GM21515 (cell line): ENCODE results near the gene PACRG.
A peak's percentile ranks its signal among the peaks of the same experiment; 100 is the strongest.

Source experiments
- ATAC-seq: cut with Tn5 transposase; IDR thresholded peaks from one replicate; pipeline ENCODE4 v1.9.1; 2021; ENCODE audit not compliant: unreplicated experiment

PACRG gene

DNA sequence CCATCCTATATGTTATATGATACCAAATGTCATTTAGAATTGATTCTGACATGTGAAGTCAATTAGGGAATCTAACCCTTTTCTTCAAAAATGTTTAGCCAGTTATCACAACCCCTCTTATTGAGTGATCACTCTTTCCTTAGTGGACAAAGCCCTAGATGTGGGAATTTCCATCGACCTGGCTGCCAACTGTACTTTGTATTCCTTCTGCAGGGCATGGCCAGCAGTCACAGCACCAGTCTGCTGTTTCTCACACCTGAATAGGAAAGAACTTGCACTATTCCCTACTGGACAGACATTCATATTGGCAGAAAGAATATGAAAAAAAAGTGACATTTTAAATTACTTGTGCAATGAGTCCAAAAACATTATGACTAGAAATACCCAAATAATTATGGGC lies 271.0 kb downstream of the PACRG start:
- ATAC-seq, result no peak

DNA sequence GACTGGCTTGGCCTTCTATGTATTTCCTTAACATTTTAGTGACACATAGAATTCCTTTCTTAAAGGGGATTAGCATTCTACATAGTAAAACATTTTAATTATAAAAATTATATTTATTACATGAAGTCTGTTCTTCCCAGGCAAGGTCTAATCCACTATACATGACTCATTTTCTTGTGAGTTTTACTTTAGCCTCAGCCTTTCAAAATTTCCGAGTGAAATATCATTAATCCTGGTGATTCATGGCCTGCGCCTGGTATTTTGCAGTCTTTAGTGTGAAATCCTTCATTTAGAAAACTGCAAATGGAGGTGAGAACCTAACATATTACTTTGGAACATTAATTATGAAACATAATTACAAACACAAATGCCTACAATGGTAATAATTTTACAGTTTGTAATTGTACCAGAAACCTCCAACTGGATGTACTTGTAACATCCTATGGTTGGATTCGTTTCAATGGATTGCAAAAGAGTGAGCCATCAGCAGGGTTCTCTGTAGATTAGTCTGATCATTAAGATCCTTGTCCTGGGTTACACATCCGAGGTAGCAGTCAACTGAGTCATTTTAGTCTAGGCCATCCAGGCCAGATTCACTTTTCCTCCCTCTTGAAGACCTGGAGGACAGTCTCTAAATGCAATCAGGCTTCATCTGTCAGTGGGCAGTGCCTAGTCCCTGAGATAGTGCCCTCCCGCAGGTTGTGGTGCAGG lies 272.0 kb downstream of the PACRG start:
- ATAC-seq, result no peak

DNA sequence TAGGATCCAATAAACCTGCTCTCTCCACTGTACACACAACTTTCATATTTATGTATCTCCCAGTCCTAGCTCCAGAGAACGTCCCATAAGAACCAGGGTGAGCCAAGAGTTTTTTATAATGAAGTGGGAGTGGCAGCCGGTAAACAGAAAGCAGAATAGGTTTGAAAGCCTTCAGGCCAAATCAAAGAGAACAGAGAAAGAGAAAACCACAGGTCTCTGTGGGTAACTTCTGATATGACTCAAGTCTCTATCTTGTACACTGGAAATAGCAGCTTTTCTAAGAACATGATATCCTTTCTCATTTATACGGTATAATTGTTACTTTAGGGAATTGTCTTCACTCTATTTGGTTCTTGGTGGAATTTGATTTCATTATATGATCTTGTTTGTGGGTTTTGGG lies 273.6 kb downstream of the PACRG start:
- ATAC-seq, result peak; percentile 99

DNA sequence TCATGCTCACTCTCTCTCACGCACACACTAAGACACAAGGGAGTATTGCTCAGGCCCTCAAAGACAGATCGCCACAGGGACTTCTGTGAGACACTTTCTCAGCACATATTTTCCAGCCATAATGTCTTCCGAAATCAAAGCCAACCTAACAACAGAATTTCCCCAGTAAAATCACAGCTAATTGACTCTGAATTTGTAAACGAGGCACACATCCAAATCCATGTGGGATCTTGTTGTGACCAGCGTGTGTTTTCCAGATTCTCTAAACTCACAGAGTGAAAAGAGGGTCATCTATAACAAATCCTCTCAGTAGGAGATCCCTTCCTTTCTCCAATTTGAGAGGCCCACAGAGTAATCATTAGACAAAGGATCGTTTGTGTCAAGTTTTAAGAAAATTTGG lies 280.4 kb downstream of the PACRG start:
- no peak for ATAC-seq

DNA sequence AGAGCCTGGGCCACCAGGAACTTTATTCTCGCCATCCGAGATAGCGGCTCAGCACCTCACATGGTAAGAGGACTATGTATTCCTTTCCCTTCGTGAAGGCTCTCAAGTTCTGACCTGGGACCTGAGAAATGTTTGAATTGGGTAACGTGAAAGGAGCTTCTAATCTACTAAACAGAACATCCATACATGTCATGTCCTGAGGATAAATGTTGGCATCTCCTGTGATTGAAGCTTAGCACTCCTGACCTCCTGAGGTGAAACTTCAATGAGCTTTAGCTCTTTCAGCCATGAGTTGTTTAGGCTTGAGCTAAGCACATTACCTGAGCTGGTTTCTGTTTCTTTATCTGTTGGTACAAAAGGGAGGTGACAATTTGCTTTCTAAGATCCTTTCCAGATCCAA lies 280.9 kb downstream of the PACRG start:
- ATAC-seq, result no peak

DNA sequence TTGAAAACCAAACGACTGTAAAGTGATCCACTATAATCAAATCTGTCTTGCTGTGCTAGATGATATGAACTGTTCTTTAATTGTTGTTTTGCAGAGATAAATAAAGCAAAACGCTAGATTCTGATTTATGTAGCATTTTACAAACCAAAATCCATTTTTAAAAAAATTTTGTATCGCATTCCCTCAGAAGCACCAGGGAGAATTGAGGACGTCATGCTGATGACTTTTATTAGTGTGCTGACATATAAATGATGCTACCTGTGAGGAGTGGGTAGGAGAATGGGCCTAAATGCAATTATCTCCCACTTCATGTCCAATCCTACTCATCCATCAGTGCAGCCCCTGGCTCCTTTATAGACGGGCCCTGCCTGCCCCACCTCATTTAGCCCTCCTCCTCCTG lies 282.4 kb downstream of the PACRG start:
- no peak for ATAC-seq

DNA sequence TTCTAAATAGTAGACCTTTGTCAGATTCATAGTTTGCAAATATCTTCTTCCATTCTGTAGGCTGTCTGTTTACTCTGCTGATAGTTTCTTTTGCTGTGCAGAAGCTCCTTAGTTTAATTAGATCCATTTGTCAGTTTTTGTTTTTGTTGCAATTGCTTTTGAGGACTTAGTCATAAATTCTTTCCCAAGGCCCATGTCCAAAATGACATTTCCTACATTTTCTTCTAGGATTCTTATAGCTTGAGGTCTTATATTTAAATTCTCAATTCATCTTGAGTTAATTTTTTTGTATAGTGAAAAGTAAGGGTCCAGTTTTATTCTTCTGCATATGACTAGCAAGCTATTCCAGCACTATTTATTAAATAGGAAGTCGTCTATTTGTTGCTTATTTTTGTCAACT lies 287.0 kb downstream of the PACRG start:
- no peak for ATAC-seq

DNA sequence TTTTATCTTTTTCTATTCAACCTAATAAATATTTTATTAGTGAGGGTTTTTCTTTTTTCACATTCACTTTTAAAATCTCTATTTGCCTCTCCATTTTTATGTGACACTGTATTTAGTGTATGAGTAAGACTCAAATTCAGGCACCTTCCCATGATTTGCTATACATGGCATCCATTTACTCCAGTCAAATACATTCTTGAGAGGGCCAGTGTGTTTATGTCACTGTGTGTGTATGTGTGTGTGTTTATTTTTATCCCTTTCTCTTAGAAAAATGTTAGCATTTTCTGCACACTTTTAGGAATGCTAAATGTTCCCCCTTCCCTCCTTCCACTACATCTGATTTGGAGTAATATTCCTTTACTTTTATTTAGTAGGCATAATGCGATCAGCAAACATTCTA lies 290.0 kb downstream of the PACRG start:
- ATAC-seq, result no peak

DNA sequence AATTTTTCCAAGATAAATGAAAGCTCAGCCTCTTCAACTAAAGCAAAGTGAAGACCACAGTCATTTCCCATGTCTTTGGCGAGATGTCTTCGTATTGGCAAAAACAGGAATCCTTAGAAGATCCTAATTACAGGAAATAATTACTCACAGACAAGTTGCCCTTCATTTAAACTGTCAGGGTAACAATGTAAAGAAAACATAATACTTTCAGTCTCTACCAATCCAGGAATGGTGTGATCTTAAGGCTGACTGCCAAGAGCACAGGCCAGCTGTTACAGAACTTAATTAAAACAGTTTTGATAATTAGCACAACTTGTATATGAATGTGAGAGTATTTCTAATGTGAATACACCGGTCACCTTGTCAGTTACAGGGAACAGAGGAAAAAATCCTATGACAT lies 292.2 kb downstream of the PACRG start:
- no peak for ATAC-seq

DNA sequence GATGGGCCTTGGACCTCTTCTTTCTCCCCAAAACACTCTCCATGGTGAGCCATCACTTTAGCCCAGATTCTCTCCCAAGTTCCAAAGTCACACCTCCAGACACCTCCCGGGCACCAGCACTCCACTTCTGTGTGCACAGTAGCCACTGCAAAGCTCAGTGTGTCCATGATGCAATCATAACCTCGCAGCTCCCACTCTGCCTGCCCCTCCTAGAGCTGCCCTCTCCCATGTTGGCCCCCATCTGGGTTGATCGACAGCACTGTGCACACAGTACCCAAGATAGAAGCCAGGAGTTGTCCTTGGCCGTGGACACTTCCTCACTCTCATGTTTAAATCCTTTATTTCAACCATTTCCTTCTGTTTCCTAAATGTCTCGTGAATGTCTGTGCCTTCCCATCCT lies 293.3 kb downstream of the PACRG start:
- no peak for ATAC-seq

DNA sequence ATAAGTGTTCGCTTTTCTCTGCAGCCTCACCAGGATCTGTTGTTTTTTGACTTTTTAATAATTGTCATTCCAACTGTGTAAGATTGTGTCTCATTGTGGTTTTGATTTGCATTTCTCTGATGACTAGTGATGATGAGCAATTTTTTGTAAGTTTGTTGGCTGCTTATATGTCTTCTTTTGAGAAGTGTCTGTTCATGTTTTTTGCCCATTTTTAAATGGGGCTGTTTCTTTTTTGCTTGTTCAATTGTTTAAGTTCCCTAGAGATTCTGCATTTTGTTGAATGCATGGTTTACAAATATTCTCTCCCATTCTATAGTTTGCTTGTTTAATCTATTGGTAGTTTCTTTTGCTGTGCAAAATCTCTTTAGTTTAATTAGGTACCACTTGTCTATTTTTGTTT lies 295.9 kb downstream of the PACRG start:
- ATAC-seq, result no peak

DNA sequence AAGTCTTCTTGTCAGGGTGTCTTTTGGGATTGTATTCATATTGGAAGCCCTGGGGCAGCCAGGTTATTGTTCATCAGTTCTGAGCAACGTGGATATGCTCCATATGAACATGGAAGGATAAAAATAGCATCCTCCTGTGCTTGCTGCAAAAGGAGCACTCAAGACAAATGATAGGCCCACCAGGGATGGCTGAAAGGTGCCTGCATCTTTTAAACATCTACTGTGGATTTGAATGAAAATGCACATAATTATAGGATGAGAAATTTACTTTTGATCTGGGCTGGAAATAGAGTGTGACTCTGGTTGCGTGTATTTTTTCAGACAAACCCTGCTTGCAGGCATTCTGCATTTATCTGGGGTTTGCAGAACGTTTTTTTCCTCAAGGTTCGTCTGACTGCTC lies 299.1 kb downstream of the PACRG start:
- no peak for ATAC-seq

DNA sequence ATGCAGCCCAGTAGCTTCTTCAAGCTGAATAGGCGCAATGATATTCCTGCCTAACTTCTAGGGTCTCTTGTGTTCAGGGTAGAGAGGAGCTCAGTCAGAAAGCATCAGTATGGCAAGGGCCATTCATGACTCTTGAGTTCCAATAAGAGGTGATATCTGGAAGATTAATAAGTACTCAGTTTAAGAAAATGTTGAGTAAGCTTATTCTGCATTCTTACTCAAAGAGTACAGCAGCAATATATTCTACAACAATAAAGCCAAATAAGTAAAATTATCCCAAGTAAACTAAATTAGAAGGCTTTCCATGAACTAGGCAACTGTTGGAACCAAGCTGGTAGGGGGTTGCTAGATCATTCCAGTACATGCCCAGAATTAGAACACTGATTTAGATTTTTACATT lies 303.2 kb downstream of the PACRG start:
- ATAC-seq, result no peak

DNA sequence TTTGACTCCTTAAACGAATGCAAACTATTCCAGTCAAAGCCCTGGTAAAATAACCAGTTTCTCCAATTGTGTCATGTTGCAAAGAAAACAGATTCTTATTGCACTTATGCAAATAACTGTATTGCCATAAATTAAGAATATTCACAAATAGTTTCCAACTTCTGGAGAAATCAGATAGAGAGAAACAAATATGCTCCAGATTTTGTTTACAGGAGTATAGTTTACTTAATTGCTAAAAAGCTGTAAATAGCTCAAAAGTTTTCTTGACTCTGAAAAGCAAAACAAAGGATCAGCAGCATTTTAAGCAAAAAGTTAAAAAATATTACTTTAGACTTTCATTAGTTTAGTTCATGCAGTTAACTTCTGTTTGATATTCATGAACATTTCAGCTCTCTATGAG lies 304.2 kb downstream of the PACRG start:
- ATAC-seq, result no peak

DNA sequence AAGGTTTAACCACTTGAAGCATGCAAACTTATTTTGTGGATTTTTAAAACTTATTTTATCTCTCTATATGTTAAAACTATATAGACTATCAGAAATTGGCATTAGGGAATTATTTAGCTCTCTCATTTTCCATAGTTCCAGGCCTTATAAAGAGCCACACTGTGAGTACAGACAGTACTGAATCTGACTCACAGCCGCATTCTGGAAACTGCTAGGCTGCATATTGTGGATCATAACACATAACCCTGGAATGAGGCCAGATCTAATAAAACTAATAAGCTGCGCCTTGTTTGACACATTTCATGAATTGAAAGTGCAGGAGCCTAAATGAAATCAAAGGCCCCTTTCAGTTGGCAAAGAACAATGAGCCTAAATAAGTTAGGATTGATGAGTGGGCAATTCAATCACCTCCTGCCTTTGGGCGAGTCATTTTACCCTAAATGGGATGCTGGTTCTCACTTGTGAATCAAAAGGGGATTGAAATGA lies 308.4 kb downstream of the PACRG start:
- ATAC-seq, result no peak

DNA sequence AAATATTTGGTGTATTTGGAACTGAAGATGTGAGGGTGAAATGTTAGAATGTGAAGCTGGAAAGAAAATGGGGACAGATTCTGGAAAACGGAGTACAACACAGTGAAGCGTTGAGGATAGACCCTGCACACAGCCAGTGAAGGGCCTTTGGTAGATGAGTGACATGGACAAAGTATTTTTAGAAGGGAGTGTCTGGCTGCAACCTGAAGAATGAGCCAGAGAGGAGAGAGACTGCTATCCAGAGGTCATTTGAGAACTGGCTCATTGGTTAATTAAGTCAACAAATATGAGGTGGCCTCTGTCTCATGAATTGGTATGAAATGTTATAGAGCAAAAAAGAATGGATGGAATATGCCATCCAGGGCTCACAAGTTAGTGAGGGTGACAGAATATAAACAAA lies 310.5 kb downstream of the PACRG start:
- ATAC-seq, result no peak

DNA sequence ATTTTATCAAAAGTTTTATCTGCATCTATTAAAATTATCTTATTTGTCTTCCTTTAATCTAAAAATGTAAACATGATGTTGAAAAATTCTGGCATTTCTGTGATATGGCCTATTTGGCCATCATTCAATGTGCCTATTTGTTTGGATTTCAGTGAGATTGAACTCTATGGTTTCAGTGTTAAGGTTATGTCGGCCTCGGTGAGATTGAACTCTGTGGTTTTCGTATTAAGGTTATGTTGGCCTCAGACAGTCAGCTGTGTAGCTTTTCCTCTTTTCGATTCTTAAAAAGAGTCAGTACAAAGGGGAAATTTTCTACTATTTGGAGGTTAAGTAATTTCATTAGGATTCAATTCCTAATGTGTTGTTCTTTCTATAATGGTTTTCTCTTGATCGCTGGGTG lies 320.6 kb downstream of the PACRG start:
- no peak for ATAC-seq

DNA sequence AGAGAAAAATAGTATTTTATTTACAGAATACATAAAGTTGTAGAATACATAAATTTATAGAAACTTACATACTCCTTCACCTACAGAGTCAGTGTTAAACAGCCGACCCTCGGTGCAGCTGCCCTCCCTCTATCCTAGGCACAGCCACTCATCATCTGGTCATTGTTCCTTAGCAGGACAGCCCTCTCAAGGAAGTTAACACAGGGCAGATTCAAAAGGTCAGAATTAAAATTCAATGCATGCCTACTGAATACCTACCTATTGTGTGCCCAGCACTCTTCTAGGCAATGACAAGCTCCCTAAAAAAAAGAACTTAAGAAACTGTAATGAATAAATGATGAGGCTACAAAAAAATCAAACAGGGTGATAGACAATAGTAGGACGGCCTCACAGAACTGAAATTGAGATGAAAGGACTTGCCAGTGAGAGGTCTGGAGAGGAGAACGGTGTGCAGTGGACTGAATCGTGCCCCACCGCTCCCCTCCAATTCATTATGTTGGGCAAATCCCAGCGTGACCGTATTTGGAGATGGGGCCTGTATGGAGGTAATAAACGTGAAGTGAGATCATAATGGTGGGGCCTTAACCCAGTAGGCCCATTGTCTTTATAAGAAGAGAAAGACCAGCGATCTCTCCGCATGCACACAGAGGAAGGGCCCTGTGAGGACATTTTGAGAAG lies 326.0 kb downstream of the PACRG start:
- no peak for ATAC-seq

DNA sequence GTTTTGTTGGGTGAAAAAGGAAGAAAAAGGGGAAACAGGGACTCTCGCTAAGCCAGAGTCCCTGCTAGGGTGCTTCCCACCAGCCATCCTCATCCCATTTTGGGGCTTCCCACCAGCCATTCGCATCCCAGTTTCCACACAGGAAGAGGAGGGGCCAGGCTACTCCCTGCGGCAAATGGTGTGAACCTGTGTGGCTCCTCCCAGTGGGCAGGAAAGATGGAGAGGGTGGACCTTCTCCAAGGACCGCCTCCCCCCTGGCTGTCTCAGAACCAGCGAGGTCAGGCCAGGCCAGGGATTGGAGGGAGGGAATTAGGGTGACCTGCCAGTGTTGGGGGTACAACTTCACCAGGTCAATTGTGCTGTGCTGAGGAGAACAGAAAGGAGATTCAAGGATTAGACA lies 326.9 kb downstream of the PACRG start:
- no peak for ATAC-seq

DNA sequence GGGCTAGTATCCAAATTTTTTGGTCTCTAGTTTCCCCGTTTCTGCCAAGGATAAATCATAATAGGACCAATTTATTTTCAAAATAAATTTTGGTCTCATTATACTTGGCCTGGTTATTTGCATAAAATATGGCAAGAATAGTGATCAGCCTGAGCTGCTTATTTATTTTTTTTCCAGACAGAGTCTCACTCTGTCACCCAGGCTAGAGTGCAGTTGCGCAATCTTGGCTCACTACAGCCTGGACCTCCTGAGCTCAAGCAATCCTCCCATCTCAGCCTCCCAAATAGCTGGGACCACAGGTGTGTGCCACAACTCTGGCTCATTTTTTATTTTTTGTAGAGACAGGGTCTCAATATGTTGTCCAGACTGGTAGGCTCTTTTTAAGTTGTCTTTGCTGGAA lies 329.5 kb downstream of the PACRG start:
- ATAC-seq, result no peak

DNA sequence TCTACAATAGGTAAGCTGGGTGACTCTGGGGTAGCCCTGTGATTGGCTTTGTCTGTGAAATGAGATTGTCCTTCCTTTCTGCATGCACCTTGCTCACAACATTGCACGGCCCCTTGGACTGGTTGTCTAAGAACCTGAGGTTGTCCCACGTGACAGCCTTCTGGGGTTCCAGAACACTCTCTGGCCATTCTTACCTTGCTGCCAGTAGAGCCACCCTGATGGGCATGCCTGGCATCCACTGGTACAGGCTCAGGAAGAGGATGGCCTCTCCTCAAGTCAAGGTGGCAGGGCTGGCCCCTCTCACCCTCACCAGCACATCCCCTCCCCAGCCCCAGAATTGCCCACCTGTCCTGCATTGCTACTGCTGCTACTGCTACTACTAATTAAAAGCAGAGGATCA lies 335.0 kb downstream of the PACRG start:
- ATAC-seq, result no peak

DNA sequence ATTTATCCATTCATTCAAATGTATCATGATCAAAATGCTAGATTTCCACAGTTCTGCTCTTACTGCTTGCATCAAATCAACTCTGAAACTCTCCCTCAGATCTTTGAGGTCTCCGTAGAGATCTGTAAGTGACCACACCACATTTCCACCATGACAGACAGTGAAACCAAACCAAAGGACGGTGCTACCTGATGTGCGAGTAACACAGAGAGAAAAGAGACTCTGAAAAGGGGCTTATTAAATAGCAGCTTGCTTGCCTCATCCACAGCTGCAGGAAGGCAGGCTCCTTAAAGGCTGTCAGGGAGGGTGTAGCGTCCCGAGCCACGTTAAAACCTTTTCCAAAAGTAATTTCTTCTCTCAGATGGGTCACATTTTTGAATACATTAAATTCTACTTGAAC lies 335.8 kb downstream of the PACRG start:
- no peak for ATAC-seq

DNA sequence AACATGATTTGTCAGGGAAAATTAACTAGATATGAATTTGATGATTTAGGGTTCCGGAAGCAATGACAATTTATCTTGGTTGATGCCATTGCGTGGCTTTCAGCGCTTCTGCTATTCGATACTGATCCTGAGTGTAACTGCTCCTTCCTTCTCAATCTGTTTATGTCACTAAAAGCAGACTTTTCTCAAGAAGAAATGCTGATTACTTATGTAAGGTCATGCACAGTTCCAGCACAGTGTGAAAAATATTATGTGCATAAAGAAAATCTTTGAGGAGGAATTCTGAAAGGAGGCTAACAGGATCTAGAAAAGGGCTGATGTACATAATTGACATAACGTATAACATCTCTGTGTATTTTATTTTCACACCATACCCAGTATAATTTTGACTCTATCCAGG lies 336.6 kb downstream of the PACRG start:
- ATAC-seq, result no peak
